ENCODE measurements around the gene TMEM114. TPM values are rescaled to one million over a fixed set of nuclear protein-coding genes. Genes with fewer than 3 reads are reported as not detected.

The TMEM114 gene
- total RNA-seq, 1 experiment from 2014 or later, result not detected

DNA sequence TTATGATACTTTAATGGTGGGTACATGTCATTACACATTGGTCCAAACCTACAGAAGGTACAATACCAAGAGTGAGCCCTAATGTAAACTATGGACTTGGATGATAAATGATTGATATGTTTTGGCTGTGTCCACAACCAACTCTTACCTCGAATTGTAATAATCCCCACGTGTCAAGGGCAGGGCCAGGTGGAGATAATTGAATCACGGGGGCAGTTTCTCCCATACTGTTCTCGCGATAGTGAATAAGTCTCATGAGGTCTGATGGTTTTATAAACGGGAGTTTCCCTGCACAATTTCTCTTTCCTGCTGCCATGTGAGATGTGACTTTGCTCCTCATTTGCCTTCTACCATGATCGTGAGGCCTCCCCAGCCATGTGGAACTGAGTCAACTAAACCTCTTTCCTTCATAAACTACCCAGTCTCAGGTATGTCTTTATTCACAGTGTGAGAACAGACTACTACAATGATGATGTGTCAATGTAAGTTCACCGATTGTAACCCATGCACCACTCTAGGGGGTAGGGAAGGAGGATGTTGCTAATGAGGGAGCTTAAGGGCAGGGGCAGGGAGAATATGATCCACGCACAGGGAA, 24.2 kb upstream of the TMEM114 start:
- DNase-seq (ENCODE audit: low spot score), result no peak
- in situ Hi-C loops (cut with HindIII; ENCODE audit: low sequenced_read_pairs), result no loop called here

DNA sequence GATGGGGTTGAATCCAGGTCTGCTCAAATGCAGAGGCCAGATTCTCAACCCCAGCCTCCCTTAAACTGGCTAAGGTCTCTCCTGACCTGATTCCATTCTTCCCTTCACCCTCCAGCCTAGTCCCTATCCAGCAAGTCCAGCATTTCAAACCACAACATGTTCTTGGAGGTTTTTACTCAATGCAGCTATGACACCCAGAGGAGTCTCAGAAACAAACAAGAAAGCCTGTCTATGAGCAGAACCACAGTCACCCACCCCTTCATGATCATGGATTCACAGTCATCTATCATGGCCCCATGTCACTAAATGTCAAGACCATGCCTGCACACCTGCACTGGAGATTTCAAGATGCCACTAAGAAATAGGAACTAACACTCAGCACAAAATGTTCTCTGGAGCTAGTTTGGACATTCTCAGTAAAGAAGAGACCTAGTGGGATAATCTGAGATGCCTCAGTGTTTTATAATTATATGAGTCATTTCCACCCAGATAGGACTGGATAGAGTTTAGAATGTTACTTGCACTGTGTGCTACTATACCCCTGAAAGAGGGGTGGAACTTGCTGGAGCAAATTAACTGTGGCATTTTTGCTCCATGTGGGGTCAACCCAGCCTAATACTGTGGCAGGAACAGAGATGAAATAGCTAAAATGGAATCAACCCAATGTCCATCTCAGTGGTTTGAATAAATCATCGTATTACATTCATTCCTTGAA, 21.7 kb upstream of the TMEM114 start:
- DNase-seq (ENCODE audit: low spot score), result no peak
- in situ Hi-C loops (cut with HindIII; ENCODE audit: low sequenced_read_pairs), result no loop called here

DNA sequence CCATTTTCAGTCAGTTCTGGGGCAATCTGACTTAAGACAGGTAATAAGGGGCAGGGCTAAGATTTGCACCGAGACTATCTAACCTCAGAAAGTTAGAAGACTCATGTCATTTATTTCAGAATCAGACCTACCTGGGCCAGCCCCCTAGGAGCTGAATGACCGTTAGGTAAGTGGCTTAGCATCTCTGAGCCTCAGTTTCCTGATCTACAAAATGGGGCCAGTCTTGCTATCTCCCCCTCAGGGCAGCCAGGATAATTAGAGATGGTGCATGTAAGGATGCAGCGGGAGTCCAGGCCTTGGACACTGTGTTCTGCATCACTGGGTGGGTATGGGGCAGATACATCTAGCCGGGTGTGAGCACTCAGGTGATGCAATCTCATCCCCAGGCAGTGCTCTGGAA, 20.8 kb upstream of the TMEM114 start:
- no peak for DNase-seq (ENCODE audit: low spot score)
- in situ Hi-C loops (cut with HindIII; ENCODE audit: low sequenced_read_pairs), result no loop called here

DNA sequence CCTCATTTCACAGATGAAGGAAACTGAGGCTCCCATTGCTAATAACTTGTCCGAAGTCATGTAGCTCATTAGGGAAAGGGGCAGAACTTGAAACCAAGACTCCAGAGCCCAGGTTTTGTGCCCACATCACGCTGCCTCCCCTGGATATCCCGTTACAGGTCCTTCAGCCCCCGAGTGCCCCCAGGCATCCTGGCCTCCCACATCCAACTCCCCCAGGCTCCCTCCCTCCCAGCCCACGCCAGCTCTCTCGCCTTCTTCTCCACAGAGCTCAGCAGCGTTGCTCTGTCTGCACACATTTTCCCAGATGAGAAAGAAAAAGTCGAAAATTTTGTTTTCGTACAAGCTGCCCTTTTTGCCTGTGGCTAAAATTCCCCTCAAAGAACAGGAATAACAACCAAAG, 16.9 kb upstream of the TMEM114 start:
- in situ Hi-C loops (cut with HindIII; ENCODE audit: low sequenced_read_pairs), result no loop called here
- DNase-seq (ENCODE audit: low spot score), result no peak

DNA sequence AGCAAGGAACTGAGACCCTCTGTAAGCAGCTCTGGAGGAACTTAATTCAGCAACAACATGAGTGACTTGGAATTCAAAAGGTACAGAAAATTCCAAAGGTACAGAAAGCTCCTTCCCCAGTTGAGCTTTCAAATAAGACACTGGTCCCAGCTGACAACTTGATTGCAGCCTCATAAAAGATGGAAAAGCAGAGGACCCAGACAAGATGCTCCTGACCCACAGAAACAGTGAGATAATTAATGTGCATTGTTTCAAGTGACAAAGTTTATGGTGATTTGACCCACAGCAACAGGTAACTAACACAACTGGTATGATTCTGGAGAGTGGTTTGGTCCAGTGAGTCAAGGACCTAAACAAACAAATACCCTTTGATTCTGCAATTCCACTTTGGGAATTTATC, 15.2 kb upstream of the TMEM114 start:
- DNase-seq (ENCODE audit: low spot score), result no peak
- in situ Hi-C loops (cut with HindIII; ENCODE audit: low sequenced_read_pairs), result no loop called here

DNA sequence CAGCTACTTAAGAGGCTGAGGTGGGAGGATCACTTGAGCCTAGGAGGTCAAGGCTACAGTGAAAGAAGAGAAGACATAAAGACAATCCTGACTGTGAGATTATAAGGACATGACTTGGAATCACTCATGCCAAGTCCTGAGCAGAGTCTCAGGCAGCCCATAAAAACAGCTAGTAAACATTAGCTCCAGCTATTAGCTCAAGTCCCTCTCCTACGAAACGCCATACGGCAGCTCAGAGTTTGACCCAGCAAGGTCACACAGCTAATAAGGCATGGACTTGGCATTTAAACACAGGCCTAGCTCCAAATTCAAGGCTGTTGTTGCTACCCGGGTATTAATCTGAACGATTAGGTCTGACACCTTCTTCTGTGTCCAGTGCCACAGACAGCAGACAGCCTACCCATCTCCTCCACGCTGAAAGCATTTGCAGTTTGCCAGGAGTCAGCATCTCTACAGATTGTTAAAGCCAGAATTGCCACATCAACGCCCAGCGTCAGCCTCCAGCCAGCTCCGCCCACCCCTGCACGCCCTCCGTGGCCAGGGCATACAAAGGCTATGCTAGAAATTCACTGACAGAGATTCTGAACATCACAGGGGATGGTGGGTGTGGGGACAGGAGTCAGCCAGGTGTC, 9.9 kb upstream of the TMEM114 start:
- DNase-seq (ENCODE audit: low spot score), result no peak
- in situ Hi-C loops (cut with HindIII; ENCODE audit: low sequenced_read_pairs), result no loop called here

DNA sequence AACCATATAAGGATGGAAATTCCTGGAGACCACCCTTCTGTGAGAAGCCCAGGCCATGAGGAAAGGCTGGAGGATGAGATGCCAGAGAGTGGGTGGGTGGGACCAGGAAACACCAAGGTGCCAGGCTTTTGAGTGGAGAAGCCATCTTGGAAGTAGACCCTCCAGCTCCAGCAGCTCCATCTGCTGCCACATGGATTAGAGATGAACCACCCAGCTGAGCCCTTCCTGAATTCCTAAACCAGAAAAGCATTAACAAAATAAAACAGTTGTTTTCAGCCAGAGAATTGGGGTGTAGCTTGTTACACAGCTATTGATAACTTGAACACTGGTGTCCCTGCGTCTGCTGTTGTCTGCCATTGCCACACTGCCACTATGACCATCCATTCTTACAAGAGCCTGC, 6.3 kb upstream of the TMEM114 start:
- in situ Hi-C loops (cut with HindIII; ENCODE audit: low sequenced_read_pairs), result no loop called here

DNA sequence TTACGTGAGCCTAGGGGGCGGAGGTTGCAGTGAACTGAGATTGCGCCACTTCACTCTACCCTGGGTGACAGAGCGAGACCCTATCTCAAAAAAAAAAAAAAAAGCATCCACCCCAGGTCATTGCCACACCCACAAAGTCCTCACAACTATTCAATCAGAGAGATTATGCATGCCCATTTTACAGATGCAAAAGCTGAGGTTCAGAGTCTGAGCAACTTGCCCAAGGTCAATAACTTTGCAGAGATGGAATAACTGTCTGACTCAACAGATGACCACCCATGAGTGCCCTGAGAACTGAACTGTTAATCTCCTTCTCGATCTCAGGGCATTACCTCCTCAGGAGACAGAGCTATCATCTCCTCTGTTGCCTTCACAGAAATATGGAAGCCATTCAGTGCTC, 5.5 kb upstream of the TMEM114 start:
- DNase-seq (ENCODE audit: low spot score), result no peak
- in situ Hi-C loops (cut with HindIII; ENCODE audit: low sequenced_read_pairs), result no loop called here

More for the DNA sequence above, 6.3 kb upstream of the TMEM114 start:
- DNase-seq (ENCODE audit: low spot score), result no peak

DNA sequence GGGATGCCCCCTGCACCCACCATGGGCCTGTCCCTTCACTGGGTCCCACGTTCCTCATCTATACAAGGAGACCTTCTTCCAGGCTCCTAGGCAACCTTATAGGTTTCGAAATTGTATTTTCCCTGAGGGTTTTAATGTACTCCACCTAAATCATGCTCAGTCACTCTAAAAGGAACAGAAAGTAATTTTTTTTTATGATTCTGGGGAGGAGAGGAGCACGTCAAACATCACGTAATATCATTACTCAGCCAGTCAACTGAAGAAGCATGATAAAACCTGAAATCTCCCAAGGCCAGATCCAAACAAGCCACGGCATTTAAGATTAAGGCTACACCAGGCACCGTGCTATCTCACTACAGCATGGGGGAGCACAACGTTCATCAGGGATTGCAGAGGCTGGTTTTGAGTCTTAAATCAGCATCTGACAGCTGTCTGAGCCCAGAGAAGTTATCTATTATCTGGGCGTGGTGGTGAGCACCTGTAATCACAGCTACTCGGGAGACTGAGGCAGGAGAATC, 3.9 kb upstream of the TMEM114 start:
- in situ Hi-C loops (cut with HindIII; ENCODE audit: low sequenced_read_pairs), result no loop called here

DNA sequence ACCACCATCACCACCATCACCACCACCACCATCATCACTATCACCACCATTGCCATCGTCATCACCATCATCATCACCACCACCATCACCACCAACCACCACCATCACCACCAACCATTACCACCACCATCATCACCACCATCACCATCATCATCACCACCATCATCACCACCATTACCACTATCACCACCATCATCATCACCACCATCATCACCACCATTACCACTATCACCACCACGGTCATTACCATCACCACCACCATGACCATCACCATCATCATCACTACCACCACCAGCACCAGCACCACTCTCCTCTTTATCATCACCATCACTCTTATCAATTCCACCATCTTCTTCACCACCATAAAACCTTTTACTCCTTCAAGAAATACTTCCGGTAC, 1.1 kb upstream of the TMEM114 start:
- in situ Hi-C loops (cut with HindIII; ENCODE audit: low sequenced_read_pairs), result no loop called here
- DNase-seq (ENCODE audit: low spot score), result no peak

More for the DNA sequence above, 3.9 kb upstream of the TMEM114 start:
- no peak for DNase-seq (ENCODE audit: low spot score)

DNA sequence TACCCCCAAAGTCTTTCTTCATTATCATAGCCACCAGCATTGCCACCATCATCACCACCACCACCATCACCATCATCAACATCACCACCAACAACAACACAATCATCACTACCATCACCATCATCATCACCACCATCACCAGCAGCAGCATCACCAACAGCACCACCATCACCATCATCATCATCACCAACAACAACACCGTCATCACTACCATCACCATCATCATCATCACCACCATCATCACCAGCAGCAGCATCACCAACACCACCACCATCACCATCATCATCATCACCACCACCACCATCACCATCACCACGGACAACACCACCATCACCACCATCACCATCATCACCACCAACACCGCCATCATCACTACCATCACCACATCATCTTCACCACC, 500 bp upstream of the TMEM114 start:
- in situ Hi-C loops (cut with HindIII; ENCODE audit: low sequenced_read_pairs), result no loop called here
- no peak for DNase-seq (ENCODE audit: low spot score)

DNA sequence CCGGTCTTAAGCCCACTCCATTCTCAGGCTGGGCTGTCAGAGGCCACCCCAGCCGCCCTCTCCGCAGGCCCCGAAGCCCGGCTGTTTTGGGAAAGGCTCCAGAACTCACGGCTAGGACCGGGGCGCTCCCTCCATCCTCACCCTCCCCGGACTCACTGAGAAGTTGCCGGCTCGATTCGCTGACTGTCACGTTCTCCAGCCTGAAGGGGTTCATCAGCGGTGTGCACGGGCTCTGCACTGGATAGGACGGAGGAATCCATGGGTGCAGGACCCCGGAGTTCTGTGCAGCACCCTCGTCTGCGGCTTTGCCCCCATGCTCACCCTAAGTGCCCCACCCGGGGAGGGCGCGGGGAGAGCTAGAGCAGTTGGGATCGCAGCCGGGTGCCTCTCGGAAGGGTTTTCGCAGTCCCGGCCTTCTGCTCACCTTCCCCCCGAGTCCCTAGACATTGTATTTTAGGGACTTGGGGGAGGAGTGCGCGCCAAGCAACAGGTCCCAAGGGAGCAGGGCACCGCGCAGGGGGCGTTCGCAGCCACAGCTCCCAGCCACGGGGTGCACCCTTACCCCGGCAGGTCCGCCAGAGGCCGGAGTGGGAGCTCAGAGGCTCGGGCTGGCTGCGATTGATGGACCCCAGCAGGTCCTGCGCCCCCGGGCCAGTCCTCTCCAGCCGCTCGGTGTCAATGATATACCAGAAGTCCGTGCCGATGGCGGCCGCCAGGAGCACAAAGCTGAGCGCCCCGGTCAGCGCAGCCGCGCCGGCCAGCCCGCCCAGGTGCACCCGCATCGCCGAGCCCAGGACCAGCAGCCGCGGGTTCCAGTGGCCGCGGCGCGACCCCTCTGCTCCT, 1.0 kb downstream of the TMEM114 start:
- in situ Hi-C loops (cut with HindIII; ENCODE audit: low sequenced_read_pairs), result no loop called here
- no peak for DNase-seq (ENCODE audit: low spot score)

DNA sequence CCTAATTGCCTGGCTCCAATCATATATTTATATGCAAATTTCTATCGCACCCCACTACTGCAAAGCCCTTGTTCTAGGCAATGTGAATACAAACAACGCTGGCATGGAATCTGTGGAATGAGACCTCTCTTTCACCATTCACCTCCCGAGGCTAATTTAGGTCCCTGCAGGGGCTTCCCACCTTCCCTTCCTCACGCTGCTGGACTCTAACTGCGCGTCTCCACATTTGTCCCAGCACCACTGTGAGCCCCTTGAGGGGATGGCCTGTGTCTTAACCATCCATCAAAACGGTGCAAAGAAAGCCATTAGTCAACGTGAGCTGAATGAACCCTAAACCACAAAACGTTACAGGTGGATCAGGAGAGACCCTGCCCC, 1.6 kb downstream of the TMEM114 start:
- DNase-seq (ENCODE audit: low spot score), result no peak
- in situ Hi-C loops (cut with HindIII; ENCODE audit: low sequenced_read_pairs), result no loop called here

DNA sequence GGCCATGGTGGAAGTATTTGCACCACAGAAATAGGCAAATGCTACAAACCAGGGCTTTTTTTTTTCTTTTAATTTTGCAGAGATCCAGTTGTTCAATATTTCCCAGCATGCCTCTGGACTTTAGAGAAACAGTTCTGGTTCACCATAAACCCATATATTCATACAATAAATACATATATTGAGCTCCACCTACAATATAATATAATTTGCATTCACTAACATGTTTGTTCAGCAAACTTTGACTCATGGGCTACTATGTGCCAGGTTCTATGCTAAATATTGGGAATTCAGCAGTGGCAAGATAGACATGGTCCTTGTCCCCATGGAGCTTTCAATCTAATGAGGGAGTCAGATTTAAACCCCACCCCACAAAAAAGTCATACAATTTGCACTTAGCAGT, 3.2 kb downstream of the TMEM114 start:
- no peak for DNase-seq (ENCODE audit: low spot score)
- in situ Hi-C loops (cut with HindIII; ENCODE audit: low sequenced_read_pairs), result no loop called here

DNA sequence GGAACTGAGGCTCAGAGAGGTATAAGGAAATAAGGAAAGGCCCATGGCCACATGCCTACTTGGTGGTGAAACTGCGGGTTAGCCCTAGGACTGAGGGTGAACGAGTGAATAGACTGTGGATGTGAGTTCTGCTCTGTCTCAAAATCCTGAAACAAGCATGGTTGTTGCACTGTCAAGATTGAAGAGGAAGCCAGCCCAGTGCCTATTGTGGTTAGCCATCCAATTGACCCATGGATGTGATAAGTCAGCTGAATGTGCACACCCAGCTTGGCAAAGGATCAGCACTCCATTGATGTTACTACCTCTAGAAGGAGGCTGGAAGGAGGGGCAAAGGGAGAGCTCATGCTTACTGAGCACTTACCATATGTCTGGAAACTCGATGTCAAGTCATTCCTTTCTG, 4.5 kb downstream of the TMEM114 start:
- in situ Hi-C loops (cut with HindIII; ENCODE audit: low sequenced_read_pairs), result no loop called here

DNA sequence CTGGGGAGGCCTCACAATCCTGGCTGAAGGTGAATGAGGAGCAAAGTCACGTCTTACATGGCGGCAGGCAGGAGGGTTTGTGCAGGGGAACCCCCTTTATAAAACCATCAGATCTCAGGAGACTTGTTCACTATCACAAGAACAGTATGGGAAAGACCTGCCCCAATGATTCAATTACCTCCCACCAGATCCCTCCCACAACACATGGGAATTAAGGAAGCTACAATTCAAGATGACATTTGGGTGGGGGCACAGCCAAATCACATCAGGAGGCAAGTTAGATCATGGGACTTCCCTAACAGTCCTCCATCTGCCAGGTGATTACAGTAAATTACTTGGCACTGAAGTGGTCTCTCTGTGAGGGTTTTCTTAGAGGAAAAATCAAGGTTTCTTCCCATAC, 5.3 kb downstream of the TMEM114 start:
- in situ Hi-C loops (cut with HindIII; ENCODE audit: low sequenced_read_pairs), result no loop called here
- DNase-seq (ENCODE audit: low spot score), result no peak

More for the DNA sequence above, 4.5 kb downstream of the TMEM114 start:
- no peak for DNase-seq (ENCODE audit: low spot score)

DNA sequence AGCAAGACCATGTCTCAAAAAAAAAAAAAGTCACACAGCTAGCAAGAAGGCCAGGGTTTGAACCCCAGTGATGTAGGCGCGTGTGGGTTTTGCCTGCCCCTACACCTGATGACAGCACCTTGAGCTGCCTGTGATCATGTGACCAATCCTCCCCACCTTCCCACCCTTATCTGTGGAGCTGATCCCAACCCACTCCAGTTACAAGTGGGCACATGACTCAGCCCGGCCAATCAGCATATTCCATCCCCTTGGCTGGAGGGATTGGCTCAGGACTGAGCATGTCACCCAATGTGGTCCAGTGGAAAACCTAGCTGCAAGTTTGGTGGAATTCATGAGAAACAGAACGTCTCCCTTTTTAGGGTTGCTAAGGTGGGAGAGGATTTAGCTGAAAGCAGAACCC, 6.6 kb downstream of the TMEM114 start:
- no peak for DNase-seq (ENCODE audit: low spot score)
- in situ Hi-C loops (cut with HindIII; ENCODE audit: low sequenced_read_pairs), result no loop called here

DNA sequence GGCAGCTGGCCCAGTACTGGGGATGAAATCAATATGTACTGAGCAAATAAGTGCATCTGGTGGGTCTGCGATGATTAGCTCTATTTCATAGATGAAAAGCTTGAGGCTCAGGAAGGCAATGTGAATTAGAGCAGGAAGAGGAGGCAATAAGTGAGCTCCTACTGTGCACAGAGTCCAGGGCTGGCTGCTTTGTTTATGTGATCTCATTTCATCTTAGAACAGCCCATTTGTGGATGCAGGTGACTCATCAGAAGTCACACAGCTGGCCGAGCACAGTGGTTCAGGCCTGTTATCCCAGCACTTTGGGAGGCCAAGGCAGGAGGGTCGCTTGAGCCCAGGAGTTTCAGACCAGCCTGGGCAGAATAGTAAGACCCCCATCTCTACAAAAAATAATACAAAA, 7.1 kb downstream of the TMEM114 start:
- in situ Hi-C loops (cut with HindIII; ENCODE audit: low sequenced_read_pairs), result no loop called here
- DNase-seq (ENCODE audit: low spot score), result no peak

DNA sequence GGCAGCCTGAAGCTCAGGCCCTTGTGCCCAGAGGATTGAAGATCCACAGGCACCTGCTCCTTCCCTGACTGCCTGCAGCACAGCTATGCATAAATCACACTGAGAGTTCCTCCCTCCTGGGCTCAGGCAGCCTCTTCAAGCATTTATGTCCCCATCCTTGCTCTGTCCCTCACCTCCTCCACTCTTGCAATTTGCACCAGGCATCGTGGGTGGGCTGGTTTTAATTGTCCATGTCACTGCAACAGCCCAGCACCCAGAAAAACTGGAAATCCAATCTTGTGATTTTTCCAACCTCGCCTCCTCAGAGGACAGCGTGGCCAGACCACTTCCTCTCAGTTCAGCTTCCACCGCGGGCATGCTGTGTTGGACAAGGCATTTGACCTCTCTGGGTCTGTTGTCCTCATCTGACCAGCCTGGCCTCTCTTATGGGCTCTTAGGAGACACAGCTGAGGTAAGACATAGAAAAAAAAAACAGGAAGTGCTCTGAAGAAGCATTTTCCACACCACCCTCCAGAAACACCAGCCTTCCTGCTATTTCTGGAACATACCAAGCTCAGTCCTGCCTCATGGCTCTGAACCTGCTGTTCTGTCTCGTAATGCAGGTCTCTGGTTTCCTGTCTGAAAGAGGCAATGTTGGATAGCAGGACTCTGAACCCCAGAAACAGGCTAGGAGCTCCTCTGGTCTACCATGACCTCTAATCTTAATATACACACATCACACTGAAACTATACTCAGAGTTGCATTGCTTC, 8.3 kb downstream of the TMEM114 start:
- in situ Hi-C loops (cut with HindIII; ENCODE audit: low sequenced_read_pairs), result no loop called here
- DNase-seq (ENCODE audit: low spot score), result no peak

Data from G401 (cell line).